ENCODE measurements around the gene MAN1A1.

MAN1A1 gene

DNA sequence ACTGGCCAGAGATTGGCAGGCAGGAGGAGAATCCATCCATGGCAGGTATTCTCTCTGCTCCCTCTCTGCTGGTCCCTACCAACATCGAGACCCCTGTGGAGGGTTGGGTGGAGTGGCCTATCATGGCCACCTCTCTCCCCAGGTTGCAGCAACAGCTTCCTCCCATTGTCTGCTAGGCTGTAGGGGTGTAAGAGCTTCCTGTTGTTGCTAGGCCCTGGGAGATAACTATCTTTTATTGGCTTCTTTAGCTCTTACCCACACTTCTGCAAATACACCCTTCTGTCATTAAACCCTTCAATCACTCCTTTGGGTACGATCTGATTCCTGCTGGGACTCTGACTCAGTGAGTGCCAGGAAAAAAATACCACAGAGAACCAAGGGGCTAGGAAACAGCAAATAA is 204.4 kb downstream of the MAN1A1 start:
- DNase-seq (ENCODE audit: low spot score) = no peak

DNA sequence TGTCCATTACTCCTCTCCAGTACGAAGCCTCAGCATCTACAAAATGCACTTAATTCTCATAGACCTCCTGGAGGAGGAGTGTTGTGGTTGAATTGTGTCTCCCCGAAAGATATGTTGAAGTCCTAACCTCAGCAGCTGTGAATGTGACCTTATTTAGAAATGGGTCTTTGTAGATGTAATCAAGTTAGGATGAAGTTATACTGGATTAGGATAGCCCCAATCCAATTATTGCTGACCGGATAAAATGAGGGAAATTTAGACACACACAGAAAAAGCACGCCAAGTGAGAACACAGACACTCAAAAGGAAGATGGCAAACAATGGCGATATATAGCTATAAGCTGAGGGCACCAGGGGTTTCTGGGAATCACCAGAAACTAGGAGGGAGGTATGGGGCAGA is 206.9 kb downstream of the MAN1A1 start:
- DNase-seq (ENCODE audit: low spot score) = peak; percentile 53

DNA sequence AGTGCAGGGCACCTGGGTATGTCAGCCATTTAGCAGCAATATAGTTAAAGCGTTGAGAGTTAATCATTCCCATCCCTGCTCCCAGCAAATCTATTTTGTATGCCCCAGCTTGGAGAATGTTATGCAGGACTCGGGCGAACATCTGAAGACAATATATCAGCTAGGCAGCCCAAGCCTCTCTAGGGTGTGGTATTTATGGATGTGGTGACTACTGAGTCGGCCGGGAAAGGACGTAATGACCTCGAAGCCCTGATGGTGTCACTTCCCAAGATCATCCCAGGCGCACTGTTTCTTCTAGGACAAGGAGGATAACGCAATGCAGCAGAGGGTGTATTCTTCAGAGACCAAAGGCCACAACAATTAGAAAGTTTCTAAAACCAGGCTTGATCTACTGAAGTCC is 207.5 kb downstream of the MAN1A1 start:
- peak; percentile 11 for DNase-seq (ENCODE audit: low spot score)

DNA sequence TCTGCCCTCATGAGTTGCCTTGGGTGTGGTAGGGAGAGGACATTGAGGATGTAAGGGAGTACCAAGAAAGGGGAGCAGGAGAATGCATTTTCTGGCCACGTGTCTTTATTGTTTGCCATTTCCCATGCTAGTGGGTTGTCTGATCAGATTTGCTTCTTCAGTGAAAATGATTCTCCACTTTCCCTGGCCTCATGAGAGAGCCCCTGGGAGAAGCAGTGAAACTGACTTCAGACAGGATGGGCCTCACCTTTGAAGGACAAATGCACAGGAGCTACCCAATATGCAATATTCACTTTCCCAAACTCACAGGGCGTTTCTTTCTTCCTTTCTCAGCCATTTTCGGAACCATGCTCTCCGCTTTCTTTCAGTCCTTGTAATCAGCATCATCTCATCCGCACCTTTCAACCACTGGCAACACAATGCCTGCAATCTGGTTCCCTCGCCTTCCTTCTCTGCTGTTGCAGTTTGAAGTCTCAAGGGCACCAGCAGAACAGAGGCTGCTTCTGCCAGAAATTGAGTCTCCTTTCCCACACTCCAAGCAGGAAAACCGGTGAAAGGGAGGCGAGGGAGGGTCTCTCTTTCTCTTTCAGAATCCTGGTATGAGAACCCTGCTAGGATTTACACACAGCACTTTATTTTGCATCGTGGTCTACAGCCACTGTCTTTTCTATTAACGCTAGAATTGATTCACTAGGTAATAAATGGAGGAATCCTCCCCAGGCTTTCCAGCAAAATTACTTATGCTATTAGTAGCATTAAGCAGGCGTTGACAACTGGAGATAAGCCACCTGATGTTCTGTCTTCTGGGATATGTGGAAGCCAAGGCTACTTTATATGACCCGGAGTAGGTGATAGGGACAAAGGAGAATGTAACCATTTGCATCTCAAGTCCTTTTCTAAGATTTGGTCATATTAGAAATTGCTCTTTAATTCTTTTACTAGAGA is 209.1 kb downstream of the MAN1A1 start:
- peak; percentile 61 for DNase-seq (ENCODE audit: low spot score)

DNA sequence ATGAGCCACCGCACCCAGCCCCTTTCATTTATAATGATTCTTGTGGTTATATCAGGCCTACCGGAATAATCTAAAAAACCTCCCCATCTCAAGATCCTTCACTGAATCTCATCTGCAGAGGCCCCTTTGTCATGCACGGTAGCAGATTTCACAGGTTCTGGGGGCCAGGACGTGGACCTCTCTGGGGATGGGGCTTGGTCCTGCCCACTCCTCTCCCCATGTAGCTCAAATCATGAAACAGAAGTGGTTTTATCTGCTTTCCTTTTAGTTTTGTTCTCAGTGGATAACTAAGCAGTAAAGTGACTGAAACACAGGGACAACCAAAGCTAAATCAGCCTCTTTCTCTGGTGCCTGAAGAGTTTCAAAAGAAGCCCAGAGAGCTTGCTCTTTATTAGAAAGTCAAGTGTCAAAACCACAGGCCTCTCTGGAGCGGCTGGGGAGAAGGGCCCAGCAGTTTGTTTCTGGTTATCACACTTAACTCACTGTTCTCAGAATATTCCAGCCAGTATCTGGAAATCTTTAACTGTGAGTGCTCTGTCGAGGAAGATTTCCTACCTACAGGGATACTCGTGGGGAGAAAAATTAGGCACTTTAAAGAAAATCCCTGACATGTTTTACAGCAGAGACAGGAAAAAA is 210.5 kb downstream of the MAN1A1 start:
- DNase-seq (ENCODE audit: low spot score) = peak; percentile 34

DNA sequence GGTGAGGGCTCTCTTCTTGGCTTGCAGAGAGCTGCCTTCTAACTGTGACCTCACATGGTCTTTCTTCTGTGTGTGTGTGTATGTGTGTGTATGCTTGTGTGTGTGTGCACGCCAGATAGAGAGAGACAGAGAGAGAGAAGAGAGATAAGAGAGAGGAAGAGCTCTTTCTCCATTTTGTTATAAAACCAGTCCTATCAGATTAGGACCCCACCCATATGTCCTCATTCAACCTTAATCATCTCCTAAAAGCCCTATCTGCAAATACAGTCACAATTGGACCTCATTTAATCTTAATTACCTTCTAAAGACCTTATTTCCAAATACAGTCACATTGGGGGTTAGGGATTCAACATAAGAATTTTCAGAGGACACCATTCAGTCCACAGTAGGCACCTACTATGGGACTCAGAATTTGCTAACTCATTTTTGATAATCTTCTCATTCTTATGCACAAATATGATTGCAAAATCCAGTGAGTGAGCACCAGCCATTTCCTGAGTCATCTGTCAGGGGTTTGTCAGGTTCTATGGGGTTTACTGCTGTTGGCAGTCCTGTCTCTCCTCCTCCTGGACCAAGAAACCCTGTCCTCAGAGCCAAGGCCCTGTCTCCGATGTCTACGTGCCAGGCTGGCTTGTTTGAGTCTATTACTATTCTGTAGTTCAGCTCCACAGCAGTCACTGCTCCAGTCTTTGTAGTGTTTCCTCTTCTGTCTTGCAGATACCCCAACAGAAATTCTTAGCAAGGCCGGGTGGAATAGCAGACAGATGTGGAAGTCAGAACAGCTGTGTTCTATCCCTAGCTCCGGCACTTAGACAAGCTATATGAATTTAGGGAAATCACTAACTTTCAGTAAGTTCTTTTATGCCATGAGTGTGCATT is 212.1 kb downstream of the MAN1A1 start:
- DNase-seq (ENCODE audit: low spot score) = no peak

DNA sequence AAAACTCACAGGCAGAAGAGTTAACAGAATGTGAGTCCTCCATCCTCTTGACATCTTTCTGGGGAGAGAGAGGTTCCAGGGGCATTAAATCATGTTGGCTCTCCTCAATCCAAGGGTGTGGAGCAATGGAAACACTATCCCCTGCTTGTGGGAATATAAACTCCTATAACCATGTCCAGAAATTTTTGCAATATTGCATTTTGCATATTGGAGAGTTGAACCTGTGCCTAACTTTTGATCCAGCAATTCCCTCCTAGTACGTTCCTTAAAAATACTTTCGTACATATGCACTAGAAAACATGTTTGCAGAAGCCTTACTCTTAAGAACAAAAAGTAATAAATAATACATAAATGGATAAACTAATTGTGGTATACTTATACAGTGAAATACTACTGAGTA is 214.8 kb downstream of the MAN1A1 start:
- DNase-seq (ENCODE audit: low spot score) = no peak

DNA sequence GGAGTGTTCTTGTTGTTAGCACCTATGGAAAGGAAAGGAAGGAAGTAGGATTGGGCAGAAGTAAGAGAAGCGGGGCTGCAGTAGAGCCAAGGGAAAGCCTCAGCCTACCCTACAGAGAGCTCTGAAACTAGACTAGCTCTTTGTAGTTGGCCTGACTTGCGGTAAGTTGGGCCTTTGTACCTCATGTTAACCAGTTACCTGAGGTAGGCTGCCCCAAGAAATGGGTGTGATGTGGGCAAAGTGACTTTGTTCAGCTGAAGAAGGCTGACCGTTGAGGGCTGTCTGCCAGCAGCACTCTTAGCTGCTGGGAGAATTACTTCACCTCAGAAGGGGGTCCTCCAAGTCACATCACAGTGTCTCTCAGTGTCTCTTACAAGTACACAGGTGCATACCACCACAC is 216.2 kb downstream of the MAN1A1 start:
- no peak for DNase-seq (ENCODE audit: low spot score)

DNA sequence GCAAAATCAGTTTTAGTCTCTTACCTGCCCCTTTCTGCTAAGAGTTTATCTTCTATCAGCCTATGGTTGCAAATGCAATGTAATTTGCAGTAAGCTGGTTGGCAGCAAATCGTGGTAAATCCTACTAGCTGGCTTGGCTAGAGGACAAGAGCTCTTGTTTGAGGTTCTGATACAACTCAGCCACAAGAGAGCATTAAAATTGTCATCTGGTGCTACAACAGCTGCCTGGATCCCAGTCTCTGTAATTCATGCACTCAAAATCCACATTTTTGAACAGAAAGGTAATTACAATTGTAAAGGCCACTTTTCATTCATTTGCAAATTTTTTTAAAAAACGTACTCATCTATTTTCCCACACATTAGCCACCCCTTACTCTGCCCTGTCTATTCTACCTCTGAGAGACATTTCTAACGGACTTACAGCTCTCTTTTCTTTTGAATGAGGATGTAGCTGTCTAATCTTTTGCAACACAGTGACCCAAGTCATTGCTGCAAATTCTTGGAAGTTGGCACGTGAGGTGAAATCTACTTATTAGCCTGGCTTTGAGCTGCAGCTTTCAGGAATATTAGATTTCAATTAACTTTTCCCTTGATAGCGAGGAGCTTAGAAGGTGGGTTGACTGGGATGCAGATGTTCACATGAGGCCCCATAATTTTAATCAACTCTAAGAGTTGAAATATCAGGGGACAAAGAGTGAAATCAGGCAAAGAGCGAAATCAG is 217.1 kb downstream of the MAN1A1 start:
- no peak for DNase-seq (ENCODE audit: low spot score)

DNA sequence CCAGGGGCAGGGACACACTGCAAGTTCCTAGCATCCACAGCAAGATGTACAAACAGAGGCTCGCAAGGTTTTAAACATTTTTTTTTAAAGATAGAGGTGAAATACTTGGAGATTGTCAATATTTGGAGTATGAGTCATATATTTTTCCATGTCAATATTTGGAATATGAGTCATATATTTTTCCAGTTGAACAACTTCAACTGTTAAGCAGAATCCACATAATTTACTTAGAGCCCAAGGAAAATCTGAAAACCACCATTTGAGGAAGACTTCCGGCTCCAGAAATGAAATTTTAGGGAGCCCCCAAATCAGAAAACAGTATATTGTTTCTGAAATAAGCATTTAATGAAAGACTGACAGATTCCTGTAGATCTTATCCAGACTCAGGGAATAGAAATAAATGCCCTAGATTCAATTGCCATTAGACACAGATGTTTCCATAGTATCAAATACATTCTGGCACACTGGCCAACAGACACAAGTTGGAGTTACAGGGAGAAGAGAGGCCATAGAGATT is 219.5 kb downstream of the MAN1A1 start:
- DNase-seq (ENCODE audit: low spot score) = peak; percentile 61

DNA sequence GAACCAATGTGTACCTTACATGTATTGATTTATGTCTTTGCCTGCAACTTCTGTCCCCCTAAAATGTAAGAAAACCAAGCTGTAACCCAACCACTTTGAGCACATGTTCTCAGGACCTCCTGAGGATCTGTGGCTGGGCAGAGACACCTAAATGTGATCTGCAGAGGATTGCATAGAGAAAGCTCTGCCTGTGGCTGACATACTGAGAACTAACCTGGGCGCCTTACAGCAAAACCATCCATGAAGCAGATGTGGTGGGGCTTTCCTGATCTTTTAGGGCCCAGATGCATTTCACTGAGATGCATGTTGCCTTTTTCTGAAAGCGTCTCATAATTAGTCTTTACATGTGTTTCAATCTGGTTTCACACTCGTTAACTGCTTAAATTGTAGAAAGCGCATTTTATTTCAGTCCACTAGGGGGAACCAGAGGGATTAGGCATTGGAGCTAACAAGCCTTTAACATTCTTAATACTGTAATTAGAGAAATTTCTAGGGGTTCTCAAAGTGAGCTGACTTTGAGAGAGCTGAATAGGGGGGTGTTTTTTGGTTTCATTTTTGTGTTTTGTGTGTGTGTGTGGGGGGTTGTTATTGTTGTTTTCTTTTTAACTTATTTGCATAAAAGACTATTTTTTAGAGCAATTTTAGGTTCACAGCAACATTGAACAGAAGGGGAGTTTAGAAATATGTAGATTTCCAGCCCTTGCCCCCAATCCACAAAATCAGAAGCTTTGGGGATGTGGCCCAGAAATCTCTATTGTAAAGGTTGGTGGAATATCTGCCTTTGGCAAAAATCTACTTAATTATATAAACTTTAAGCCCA is 220.2 kb downstream of the MAN1A1 start:
- peak; percentile 86 for DNase-seq (ENCODE audit: low spot score)

DNA sequence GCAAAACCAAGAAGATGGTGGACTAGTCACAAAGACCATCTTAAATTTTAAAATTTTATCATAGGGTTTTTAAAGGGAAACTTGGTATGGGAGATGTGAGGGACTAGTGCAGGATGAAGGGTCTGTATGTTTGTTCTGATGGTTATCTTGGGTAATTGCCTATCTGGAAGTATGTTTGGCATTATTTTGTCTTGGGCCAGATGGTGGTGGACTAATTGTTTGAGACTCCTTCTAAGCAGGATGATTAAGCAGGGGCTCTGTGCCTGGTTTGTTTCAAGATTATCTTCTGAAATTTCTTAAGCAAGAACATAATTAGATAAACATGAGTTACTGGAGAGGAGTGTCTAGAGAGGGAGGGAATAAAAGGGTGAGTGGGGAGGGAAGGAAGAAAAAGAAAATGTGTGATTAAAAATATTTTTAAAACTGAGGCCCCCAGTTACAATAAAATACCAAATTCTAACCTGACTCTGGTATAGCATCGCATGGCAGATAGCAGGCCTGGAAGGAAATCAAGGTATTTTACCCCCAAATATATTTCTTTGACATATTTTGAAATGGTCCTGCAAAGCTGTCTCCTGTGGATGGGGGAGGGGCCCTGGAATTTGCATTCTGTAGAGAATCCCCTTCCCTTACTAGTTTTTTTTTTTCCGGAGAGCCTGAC is 221.2 kb downstream of the MAN1A1 start:
- peak; percentile 100 for DNase-seq (ENCODE audit: low spot score)

DNA sequence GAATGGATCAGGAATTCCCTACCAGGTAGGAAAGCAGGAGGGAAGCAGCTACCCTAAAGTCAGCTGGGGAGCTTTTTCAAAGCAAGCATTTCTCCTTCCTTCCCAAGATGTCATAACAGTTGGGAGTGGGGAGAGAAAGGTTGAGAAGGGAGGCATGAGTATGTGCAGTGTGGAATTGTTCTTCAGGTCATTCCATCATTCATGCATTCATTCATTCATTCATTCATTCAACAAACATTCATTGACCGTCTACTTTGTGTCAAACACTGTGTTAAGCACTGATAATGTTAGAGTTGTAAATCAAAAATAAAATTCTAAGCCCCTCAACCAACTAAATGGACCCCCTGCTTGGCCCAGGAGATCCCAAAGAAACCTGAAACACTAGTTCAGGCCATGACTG is 221.9 kb downstream of the MAN1A1 start:
- DNase-seq (ENCODE audit: low spot score) = peak; percentile 31

Small RNA genes lying within 50 kb of the gene (small RNA-seq; reads per million reads assigned to genes)
- gene AL022722.2 (0 reads per million in 2 experiments), gene RNU6-194P (0 to 0.03 reads per million in 2 experiments)

Measured in SK-N-DZ (cell line).